PFSK-1 (cell line): ENCODE results near the gene COX6A1.

Experiments used
- POLR2AphosphoS5 ChIP-seq: IDR thresholded peaks from 2 replicates; pipeline ENCODE4 v1.6.1; 2012; ENCODE audit warnings: low read depth, mild to moderate bottlenecking, control low read depth, low read length, moderate library complexity
- REST ChIP-seq, 2 experiments: IDR thresholded peaks; 2 replicates each; pipeline versions ENCODE4 v1.6.1 to v1.8.0; 2011 to 2012; ENCODE audit warnings: low read depth in 2 of 2, low read length in 2 of 2, control low read depth in 1 of 2, inconsistent platforms in 1 of 2, mild to moderate bottlenecking in 1 of 2, moderate library complexity in 1 of 2; ENCODE audit not compliant: insufficient read depth in 1 of 2

DNA sequence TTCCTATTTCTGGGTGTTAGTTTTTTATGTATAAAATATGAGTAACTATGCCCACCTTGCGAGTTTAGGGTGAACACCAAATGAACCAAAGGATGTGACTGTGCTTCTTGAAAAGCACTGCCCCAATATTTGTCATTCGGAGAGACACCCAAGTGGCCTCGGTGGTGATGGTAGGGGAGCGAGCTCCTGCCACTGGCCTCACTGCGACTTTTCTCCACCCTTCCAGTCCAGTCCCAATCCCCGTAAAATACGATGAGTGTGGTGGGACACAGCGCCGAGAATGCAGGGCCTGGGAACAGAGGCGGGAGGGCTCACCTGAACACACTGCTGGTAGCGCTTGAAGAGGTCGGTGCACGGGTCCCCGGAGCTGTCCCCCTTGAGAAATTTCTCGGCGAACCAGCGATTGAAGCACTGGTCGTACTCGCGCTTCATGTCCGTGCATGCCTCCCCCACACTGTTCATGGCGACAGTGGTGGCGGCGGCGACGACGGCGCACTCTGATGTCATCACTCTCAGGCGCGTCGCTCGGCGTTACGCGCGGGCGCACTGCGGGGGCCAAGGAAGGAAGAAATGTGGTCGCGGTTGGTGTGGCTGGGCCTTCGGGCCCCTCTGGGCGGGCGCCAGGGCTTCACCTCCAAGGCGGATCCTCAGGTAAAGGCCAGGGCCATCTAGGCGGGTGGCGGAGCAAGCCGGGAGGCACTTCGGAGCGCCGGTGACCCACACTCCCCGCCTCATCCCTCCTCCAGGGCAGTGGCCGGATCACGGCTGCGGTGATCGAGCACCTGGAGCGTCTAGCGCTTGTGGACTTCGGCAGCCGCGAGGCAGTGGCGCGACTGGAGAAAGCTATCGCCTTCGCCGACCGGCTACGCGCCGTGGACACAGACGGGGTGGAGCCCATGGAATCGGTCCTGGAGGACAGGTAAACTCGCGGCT, 8.3 kb downstream of the COX6A1 start, which contains the start of the genes GATC and TRIAP1:
- TF ChIP-seq REST (IDR thresholded peaks at IDR 0.05; ENCODE audit: insufficient read depth in 1 of 2, low read depth in 2 of 2, low read length in 2 of 2) (peak in 1 of 2 experiments; percentile 77; a peak in 2 of 4 replicates), POLR2AphosphoS5 (peak; percentile 97)
